Measurements from ENCODE around the gene DEFB132. TPM values are rescaled to one million over a fixed set of nuclear protein-coding genes. Genes with fewer than 3 reads are reported as not detected.

DEFB132 gene
- total RNA-seq, 1 donor from 2014 or later = not detected

GRCh38 chr20:301886-302848 is 44.6 kb downstream of the DEFB132 start:
- no peak for TF ChIP-seq CTCF (conservative IDR thresholded peaks at IDR 0.05; ENCODE audit: low read depth, low read length)
- no peak overlapping the region for H3K4me3 ChIP-seq (ENCODE audit: low read depth, low read length)
- DNase-seq (ENCODE audit: low read depth) = no peak

DNA sequence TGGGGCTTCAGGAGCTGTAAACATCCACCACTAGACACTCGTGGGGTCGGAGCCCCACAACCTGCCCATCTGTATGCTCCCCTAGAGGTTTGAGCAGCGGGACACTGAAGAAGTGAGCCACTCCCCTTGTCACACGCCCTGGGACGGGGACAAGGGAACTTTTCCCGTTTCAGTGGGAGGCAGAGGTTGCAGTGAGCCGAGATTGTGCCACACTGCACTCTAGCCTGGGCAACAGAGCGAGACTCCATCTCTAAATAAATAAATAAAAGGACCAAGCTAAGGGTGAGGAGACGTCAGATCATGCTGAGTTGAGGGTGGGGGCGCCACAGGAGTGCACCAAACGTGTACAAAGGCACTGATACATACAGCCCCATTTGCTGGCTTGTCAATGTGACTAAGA is 48.2 kb downstream of the DEFB132 start:
- no peak overlapping the region for H3K4me3 ChIP-seq (ENCODE audit: low read depth, low read length)
- DNase-seq (ENCODE audit: low read depth) = no peak
- TF ChIP-seq CTCF (conservative IDR thresholded peaks at IDR 0.05; ENCODE audit: low read depth, low read length) = no peak

GRCh38 chr20:308427-309038 is 51.0 kb downstream of the DEFB132 start:
- no peak for DNase-seq (ENCODE audit: low read depth)
- TF ChIP-seq CTCF (conservative IDR thresholded peaks at IDR 0.05; ENCODE audit: low read depth, low read length) = no peak
- H3K4me3 ChIP-seq (ENCODE audit: low read depth, low read length) = no peak overlapping the region

- H3K4me3 ChIP-seq (ENCODE audit: low read depth, low read length) = peak overlapping the region; percentile 46
- DNase-seq (ENCODE audit: low read depth) = no peak
- no peak for TF ChIP-seq CTCF (conservative IDR thresholded peaks at IDR 0.05; ENCODE audit: low read depth, low read length)
These were observed 51.8 kb downstream of the DEFB132 start for GRCh38 chr20:309306-309840.

GRCh38 chr20:309841-310644 is 52.5 kb downstream of the DEFB132 start:
- H3K4me3 ChIP-seq (ENCODE audit: low read depth, low read length) = peak overlapping the region; percentile 46
- no peak for DNase-seq (ENCODE audit: low read depth)

More at GRCh38 chr20:309841-310644, 52.5 kb downstream of the DEFB132 start:
- no peak for TF ChIP-seq CTCF (conservative IDR thresholded peaks at IDR 0.05; ENCODE audit: low read depth, low read length)
